LNCaP clone FGC (cell line): ENCODE data around the gene OPN4.

Experiments used
- DNase-seq: peaks from one replicate; pipeline ENCODE4 v3.0.0-alpha.2; 2011; ENCODE audit warnings: low read depth
- H3K4me3 ChIP-seq: 2 replicates; pipeline ENCODE4 v1.5.1; 2011; ENCODE audit warnings: mild to moderate bottlenecking, low read depth, low read length, control low read depth
- CTCF ChIP-seq: IDR thresholded peaks from 2 replicates; pipeline ENCODE4 v1.5.1; 2012; ENCODE audit warnings: mild to moderate bottlenecking; ENCODE audit not compliant: control insufficient read depth, insufficient read depth; ENCODE audit errors: extremely low read depth

The OPN4 gene

GRCh38 chr10:86671985-86672710, 17.8 kb downstream of the OPN4 start:
- TF ChIP-seq CTCF = no peak
- H3K4me3 ChIP-seq = no peak overlapping the region
- DNase-seq = no peak

- TF ChIP-seq CTCF = no peak
- no peak for DNase-seq
- no peak overlapping the region for H3K4me3 ChIP-seq
These were observed 19.0 kb downstream of the OPN4 start for GRCh38 chr10:86673216-86673826.

GRCh38 chr10:86673827-86674581, 19.7 kb downstream of the OPN4 start:
- no peak overlapping the region for H3K4me3 ChIP-seq
- DNase-seq = no peak

GRCh38 chr10:86674912-86675311, 20.6 kb downstream of the OPN4 start:
- no peak overlapping the region for H3K4me3 ChIP-seq
- TF ChIP-seq CTCF = no peak
- no peak for DNase-seq

More at GRCh38 chr10:86673827-86674581, 19.7 kb downstream of the OPN4 start:
- TF ChIP-seq CTCF = no peak

GRCh38 chr10:86677374-86677773, 23.0 kb downstream of the OPN4 start:
- no peak for DNase-seq
- TF ChIP-seq CTCF = no peak
- no peak overlapping the region for H3K4me3 ChIP-seq

- no peak for TF ChIP-seq CTCF
- H3K4me3 ChIP-seq = no peak overlapping the region
- no peak for DNase-seq
These were observed 24.8 kb downstream of the OPN4 start for GRCh38 chr10:86678999-86679792.
